Astrocyte of the spinal cord (primary cell): ENCODE measurements around the gene HSF5.

Source experiments
- DNase-seq: peaks from one replicate; pipeline ENCODE4 v3.0.0; 2011; ENCODE audit warnings: low read depth, low spot score
- H3K4me3 ChIP-seq: 2 replicates; pipeline ENCODE4 v1.5.1; 2011; ENCODE audit warnings: low read depth, mild to moderate bottlenecking, low read length, moderate library complexity
- CTCF ChIP-seq: IDR thresholded peaks from 2 replicates; pipeline ENCODE4 v1.5.1; 2012; ENCODE audit warnings: low read depth, mild to moderate bottlenecking, low read length, inconsistent platforms
- in situ Hi-C: cut with HindIII; loops from 2 replicates; pipeline ENCODE4 v1.10.0; 2017; ENCODE audit warnings: low sequenced_read_pairs

The HSF5 gene

GRCh38 chr17:58394534-58395223, 93.5 kb downstream of the HSF5 start:
- TF ChIP-seq CTCF = no peak
- in situ Hi-C loops = no loop called here
- H3K4me3 ChIP-seq = no peak overlapping the region
- no peak for DNase-seq

- no peak overlapping the region for H3K4me3 ChIP-seq
- TF ChIP-seq CTCF = no peak
- in situ Hi-C loops = no loop called here
- peak; percentile 29 for DNase-seq
These were observed 96.8 kb downstream of the HSF5 start for GRCh38 chr17:58391302-58391984.

GRCh38 chr17:58390884-58391283, 97.3 kb downstream of the HSF5 start:
- H3K4me3 ChIP-seq = no peak overlapping the region
- in situ Hi-C loops = no loop called here
- TF ChIP-seq CTCF = no peak
- no peak for DNase-seq

GRCh38 chr17:58388302-58389190, 99.7 kb downstream of the HSF5 start:
- peak; percentile 5 for DNase-seq
- in situ Hi-C loops = no loop called here
- TF ChIP-seq CTCF = no peak
- no peak overlapping the region for H3K4me3 ChIP-seq

- H3K4me3 ChIP-seq = no peak overlapping the region
- in situ Hi-C loops = no loop called here
- TF ChIP-seq CTCF = no peak
- DNase-seq = no peak
These were observed 100.4 kb downstream of the HSF5 start for GRCh38 chr17:58387834-58388233.

GRCh38 chr17:58386708-58387107, 101.5 kb downstream of the HSF5 start:
- TF ChIP-seq CTCF = no peak
- DNase-seq = no peak
- H3K4me3 ChIP-seq = no peak overlapping the region
- in situ Hi-C loops = no loop called here
